SU-DHL-6 (cell line): ENCODE data around the gene SEPTIN2.

Experiments
- CTCF ChIP-seq: fragments of 200-600 bp; sonication (generic); IDR thresholded peaks from one replicate; pipeline ENCODE4 v1.5.1; 2017; ENCODE audit warnings: antibody characterized with exemption, mild to moderate bottlenecking, low read length, moderate library complexity; ENCODE audit not compliant: insufficient read depth, poor library complexity, severe bottlenecking
- EZH2phosphoT487 ChIP-seq: fragments of 200-600 bp; sonication (generic), shearing (Covaris generic); conservative IDR thresholded peaks from 2 replicates; pipeline ENCODE4 v1.6.1; 2018; ENCODE audit warnings: mild to moderate bottlenecking, antibody characterized with exemption, low read length, moderate library complexity, mixed read lengths

DNA sequence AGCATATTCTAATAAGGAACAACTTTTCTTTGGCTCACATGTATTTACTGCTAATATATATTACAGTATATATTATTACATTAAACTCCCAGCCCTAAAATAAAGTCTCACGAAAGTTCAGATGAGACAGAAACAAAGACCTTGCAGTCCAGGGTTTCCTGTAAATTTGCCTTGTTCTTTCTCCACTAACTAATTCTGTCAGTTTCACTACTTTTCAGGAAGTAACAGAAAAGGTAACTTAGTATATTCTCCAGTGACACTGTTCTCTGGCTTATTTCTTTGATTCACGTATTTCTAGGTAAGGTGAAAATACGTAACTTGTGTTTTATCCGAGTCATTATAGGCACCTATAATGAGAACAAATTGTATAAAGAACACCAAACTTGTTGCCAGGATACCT lies 35.4 kb upstream of the SEPTIN2 start:
- TF ChIP-seq CTCF (no peak), EZH2phosphoT487 (no peak)
